Esophagus muscularis mucosa (tissue), 4 donors: ENCODE results near the gene VPREB3. TPM values are rescaled to one million over a fixed set of nuclear protein-coding genes. Genes with fewer than 3 reads are reported as not detected.

ENCODE experiments used
- total RNA-seq, 4 donors: library from RNA; depleted of rRNA; stranded (reverse); fragments of >200 nt; gene quantifications; one replicate each; pipeline versions ENCODE4 v1.1.0 to v1.2.1, GENCODE V29; 2016

Gene VPREB3
- total RNA-seq, 4 donors from 2014 or later = not detected

Other genes starting within 250 kb of the VPREB3 start
- not detected for gene IGLL1, start 174.1 kb downstream of the VPREB3 start, total RNA-seq
- under 1 TPM in 1 of 4 donors, not detected in 3; 0.33 TPM for gene DRICH1, start 122.1 kb downstream of the VPREB3 start, total RNA-seq
- gene RGL4, start 63.4 kb downstream of the VPREB3 start, total RNA-seq = under 1 TPM in 2 of 4 donors, not detected in 2; 0.11 to 0.50 TPM
- 1 to 10 TPM; 3.1 to 6.5 (median 5.4) TPM for gene ZNF70, start 3.3 kb downstream of the VPREB3 start, total RNA-seq
- under 1 TPM in 1 of 4 donors, not detected in 3; 0.58 TPM for gene C22orf15, start 8.6 kb upstream of the VPREB3 start, total RNA-seq
- gene CHCHD10, start 13.5 kb upstream of the VPREB3 start, total RNA-seq = 10 to 100 TPM; 22.9 to 97.7 (median 44.6) TPM
- 1 to 10 TPM; 2.8 to 6.5 (median 5.4) TPM for gene MMP11, start 18.4 kb upstream of the VPREB3 start, total RNA-seq
- gene SMARCB1, start 32.5 kb upstream of the VPREB3 start, total RNA-seq = 10 to 100 TPM; 28.8 to 55.6 (median 34.9) TPM
- gene DERL3, start 84.6 kb upstream of the VPREB3 start, total RNA-seq = not detected
- gene SLC2A11, start 103.5 kb upstream of the VPREB3 start, total RNA-seq = 10 to 100 TPM; 11.6 to 17.4 (median 15.3) TPM
- 100 to 1,000 TPM; 158 to 372 (median 263) TPM for gene MIF, start 140.0 kb upstream of the VPREB3 start, total RNA-seq
- gene GSTT2B, start 206.8 kb upstream of the VPREB3 start, total RNA-seq = 1 to 10 TPM in 3 of 4 donors, not detected in 1; 3.4 to 9.9 (median 7.5) TPM
- 1 to 10 TPM in 2 of 4 donors, under 1 TPM in 1, not detected in 1; 0.91 to 3.2 (median 2.2) TPM for gene DDTL, start 212.5 kb upstream of the VPREB3 start, total RNA-seq
- gene DDT, start 220.0 kb upstream of the VPREB3 start, total RNA-seq = 100 to 1,000 TPM; 107 to 184 (median 153) TPM
- gene GSTT2, start 225.7 kb upstream of the VPREB3 start, total RNA-seq = 1 to 10 TPM in 2 of 4 donors, not detected in 2; 1.1 to 1.5 TPM